Muscle of leg (tissue), 16 donors: Measurements from ENCODE around the gene CFHR3. TPM values are rescaled to one million over a fixed set of nuclear protein-coding genes. Genes with fewer than 3 reads are reported as not detected.
"Not testable (repeated sequence)": the region's sequence is repeated elsewhere in the genome, so short reads cannot be mapped to it uniquely, and the experiment has no call there.

Source experiments
- DNase-seq: peaks from one replicate; pipeline ENCODE4 v3.0.0; 2013
- H3K27ac ChIP-seq: one replicate; pipeline ENCODE4 v1.5.1; 2013; ENCODE audit warnings: mild to moderate bottlenecking, low read length, control low read depth
- H3K27me3 ChIP-seq: one replicate; pipeline ENCODE4 v1.6.1; 2013; ENCODE audit warnings: low read length; ENCODE audit not compliant: control insufficient read depth, insufficient read depth
- H3K36me3 ChIP-seq: one replicate; pipeline ENCODE4 v1.6.1; 2013; ENCODE audit warnings: low read length; ENCODE audit not compliant: control insufficient read depth, insufficient read depth
- H3K4me1 ChIP-seq: one replicate; pipeline ENCODE4 v1.6.1; 2013; ENCODE audit warnings: low read length; ENCODE audit not compliant: control insufficient read depth, insufficient read depth
- H3K4me3 ChIP-seq: one replicate; pipeline ENCODE4 v1.5.1; 2013; ENCODE audit warnings: low read length, control low read depth
- H3K9me3 ChIP-seq: replicated peaks from 2 replicates; pipeline ENCODE4 v1.6.1; 2013; ENCODE audit warnings: low read depth, low read length; ENCODE audit not compliant: control insufficient read depth
- WGBS: methylation state at CpG from one replicate; pipeline ENCODE4 v1.1.5; 2013; ENCODE audit warnings: missing lambda C conversion rate; ENCODE audit not compliant: insufficient coverage; 5-methylcytosine and 5-hydroxymethylcytosine counted together
- long read RNA-seq, 11 donors: transcript quantifications; one replicate each; lab custom pipeline, GENCODE V29; 2026
- polyA plus RNA-seq, 8 donors: library from polyadenylated mRNA; unstranded; fragments of 120-200 nt; gene quantifications; one replicate each; pipeline versions ENCODE4 v1.2.1 to v1.2.3, GENCODE V29; 2013; ENCODE audit warnings: inconsistent platforms in 1 of 8, low replicate concordance in 1 of 8; ENCODE audit not compliant: insufficient read length in 8 of 8, insufficient read depth in 1 of 8
- total RNA-seq: library from RNA; stranded (reverse); fragments of 120-200 nt; gene quantifications from one replicate; pipeline ENCODE4 v1.2.4, GENCODE V29; 2013

CFHR3 gene
- total RNA-seq (1.2 TPM), polyA plus RNA-seq (1 to 10 TPM; 1.6 to 4.3 (median 2.0) TPM)
- long read RNA-seq, donor 1 = 0 reads
- long read RNA-seq, donor 2 = 0 reads
- long read RNA-seq, donor 3 = 0 reads
- long read RNA-seq, donor 4 = 0 reads
- long read RNA-seq, donor 5 = 0 reads
- long read RNA-seq, donor 6 = 0 reads
- long read RNA-seq, donor 7 = 0 reads
- long read RNA-seq, donor 8 = 0 reads
- long read RNA-seq, donor 9 = 0 reads
- long read RNA-seq, donor 10 = 0 reads
- long read RNA-seq, donor 11 = 0 reads

- Histone ChIP-seq H3K4me1 (no peaks in the 10 kb centered on the region), H3K4me3 (no peak within 1 kb of the TSS), H3K9me3 (no peaks in the 10 kb centered on the region), H3K36me3 (no peaks in the 10 kb centered on the region), H3K27ac (peak within 1 kb of the TSS; percentile 47), H3K27me3 (no peaks in the 10 kb centered on the region)
- DNase-seq = peak; percentile 1
Observed at GRCh38 chr1:196774603-196775002, at the start of gene CFHR3. CFHR3 (plus strand) TSS chr1:196774840; CDS start chr1:196774887, 47 bp downstream.

DNA sequence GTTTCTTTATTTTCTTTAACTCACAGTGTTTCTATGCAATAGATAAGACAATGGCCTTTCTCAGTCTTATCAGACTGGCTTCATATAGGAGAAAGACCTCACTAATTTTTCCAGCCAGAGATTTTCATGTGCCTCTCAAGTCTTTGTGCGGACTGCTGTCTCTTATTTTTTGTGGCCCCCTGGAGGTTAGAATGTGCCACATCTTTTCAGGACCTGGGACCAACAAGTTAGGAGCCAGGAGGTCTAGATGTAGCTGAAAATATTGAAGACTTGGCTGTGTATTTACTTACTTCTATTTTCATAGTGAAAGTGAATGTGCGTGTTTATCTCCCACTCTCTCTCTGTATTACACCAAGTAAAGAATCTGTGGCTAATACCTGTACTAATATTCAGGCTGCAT is 42.1 kb upstream of the CFHR3 start:
- no peak for DNase-seq
- H3K36me3 ChIP-seq = peaks cover 9% of the 10 kb centered on the region
- H3K4me3 ChIP-seq = no peak overlapping the region
- H3K9me3 ChIP-seq = no peaks in the 10 kb centered on the region
- H3K27me3 ChIP-seq = no peaks in the 10 kb centered on the region
- WGBS = no CpG with 5 or more reads among the region's 2 CpGs
- no peaks in the 10 kb centered on the region for H3K4me1 ChIP-seq
- no peak overlapping the region for H3K27ac ChIP-seq

DNA sequence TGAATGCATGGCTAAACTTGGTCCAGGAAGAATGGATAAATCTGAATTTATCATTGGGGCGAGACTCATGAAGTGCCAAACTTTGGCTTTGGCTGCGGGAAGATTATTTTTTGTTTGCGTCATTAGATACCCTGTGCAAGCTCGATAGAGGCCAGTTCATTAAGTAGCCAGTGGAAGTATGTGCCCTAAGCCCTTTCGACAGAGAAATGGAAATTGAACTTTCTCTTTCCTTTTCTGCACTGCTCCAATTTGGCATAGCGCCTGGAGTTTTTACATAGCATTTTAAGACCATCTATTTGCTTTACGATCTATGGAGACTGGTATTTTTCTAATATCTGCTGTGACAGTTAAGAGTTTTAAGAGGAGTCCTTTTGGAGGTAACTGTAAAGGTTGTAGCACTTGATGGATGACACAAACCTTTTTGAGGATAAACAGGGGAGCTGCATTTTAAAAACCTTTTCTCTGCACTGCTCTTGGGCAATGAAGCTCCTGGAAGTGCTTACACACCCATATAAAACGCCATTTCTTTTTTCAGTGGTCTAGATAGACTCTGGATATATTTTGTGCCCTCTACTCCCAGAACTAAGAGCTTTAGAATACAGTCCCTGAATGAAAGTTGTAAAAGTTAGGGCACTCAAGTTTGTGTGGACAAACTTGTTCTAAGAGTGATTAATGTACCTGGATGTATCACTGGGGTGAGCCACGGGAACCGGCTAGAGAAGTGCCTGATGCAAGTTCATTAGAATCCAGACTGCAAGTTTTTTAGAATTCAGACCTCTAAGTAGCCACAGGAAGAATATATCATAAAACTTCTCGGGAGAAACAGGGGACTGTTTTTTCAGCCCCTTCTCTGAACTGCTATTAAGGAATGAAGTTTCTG is 41.3 kb upstream of the CFHR3 start:
- 91% methylated on average over 4 of the region's 11 CpGs for WGBS
- peak; percentile 2 for DNase-seq
- H3K27ac ChIP-seq = no peak overlapping the region
- H3K4me3 ChIP-seq = no peak overlapping the region
- peaks cover 2% of the 10 kb centered on the region for H3K9me3 ChIP-seq
- no peaks in the 10 kb centered on the region for H3K27me3 ChIP-seq
- H3K4me1 ChIP-seq = no peaks in the 10 kb centered on the region
- peaks cover 13% of the 10 kb centered on the region for H3K36me3 ChIP-seq

DNA sequence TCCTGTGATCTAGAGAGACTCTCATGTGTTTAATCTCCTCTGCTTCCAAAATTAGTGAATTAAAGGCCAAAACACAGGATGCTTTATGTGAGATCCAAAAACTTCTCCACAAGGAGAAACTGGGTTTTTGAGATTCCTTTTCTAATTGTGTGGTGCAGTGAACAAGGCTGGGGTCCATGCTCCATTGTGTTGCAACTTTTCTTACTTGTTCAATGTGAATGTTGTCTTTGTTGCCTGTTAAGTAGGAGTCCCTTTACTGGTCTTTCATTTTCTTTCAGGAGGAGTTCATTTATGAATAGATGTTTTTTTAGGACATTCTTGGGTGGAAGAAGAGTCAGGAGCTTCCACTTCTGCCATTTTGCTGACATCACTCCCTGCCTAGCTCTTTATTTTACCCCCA is 40.6 kb upstream of the CFHR3 start:
- peaks cover 9% of the 10 kb centered on the region for H3K9me3 ChIP-seq
- H3K27ac ChIP-seq = no peak overlapping the region
- DNase-seq = no peak
- no peaks in the 10 kb centered on the region for H3K4me1 ChIP-seq
- no peak overlapping the region for H3K4me3 ChIP-seq
- no peaks in the 10 kb centered on the region for H3K27me3 ChIP-seq
- H3K36me3 ChIP-seq = peaks cover 20% of the 10 kb centered on the region

DNA sequence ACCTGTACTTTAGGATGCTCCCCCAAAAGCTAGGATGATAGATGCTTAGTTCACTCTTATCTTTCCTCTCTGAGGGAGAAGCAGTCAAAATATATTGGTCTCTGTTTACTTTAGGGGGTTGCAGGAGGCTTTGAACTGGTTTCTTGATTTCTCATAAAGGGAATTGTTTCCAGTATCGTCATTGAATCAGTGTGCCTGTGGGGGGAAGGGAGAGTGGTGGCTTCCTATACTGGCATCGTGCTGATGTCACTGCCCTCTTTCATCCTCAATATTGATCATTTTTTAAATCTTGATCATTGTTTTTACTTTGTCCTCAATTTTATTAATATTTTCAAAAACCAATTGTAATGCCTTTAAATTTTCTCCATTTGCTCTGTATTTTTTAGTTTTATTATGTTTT is 40.2 kb upstream of the CFHR3 start:
- no peak for DNase-seq
- no peak overlapping the region for H3K4me3 ChIP-seq
- peaks cover 25% of the 10 kb centered on the region for H3K36me3 ChIP-seq
- no peaks in the 10 kb centered on the region for H3K27me3 ChIP-seq
- no peaks in the 10 kb centered on the region for H3K4me1 ChIP-seq
- H3K27ac ChIP-seq = no peak overlapping the region
- WGBS = no CpG with 5 or more reads among the region's 2 CpGs
- peaks cover 10% of the 10 kb centered on the region for H3K9me3 ChIP-seq

DNA sequence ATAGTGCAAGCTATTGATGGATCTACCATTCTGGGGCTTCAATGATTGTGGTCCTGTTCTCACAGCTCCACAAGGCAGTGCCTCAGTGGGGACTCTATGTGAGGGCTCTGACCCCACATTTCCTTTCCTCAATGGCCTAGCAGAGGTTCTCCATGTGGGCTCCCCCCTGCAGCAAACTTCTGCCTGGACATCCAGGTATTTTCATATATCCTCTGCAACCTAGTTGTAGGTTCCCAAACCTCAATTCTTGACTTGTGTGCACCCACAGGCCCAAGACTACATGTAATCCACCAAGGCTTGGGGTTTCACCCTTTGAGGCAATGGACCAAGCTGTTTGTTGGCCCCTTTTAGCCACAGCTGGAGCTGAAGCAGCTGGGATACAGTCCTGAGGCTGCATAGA is 35.9 kb upstream of the CFHR3 start:
- H3K4me1 ChIP-seq = no peaks in the 10 kb centered on the region
- peaks cover 34% of the 10 kb centered on the region for H3K36me3 ChIP-seq

GRCh38 chr1:196743244-196743643 is 31.4 kb upstream of the CFHR3 start:
- H3K4me1 ChIP-seq, H3K9me3 ChIP-seq, H3K27me3 ChIP-seq, H3K4me3 ChIP-seq, H3K27ac ChIP-seq: not testable (repeated sequence)
- WGBS = 20% methylated on average over 1 of the region's 6 CpGs
- peaks cover 27% of the 10 kb centered on the region for H3K36me3 ChIP-seq
- peak; percentile 22 for DNase-seq

More for the DNA sequence above, 35.9 kb upstream of the CFHR3 start:
- Histone ChIP-seq H3K9me3 (peaks cover 10% of the 10 kb centered on the region), H3K27ac (no peak overlapping the region), H3K4me3 (no peak overlapping the region), H3K27me3 (no peaks in the 10 kb centered on the region)
- DNase-seq = no peak

GRCh38 chr1:196765019-196765740 is 9.5 kb upstream of the CFHR3 start:
- not testable (repeated sequence) for H3K4me3 ChIP-seq, H3K36me3 ChIP-seq, H3K27me3 ChIP-seq, H3K4me1 ChIP-seq, H3K9me3 ChIP-seq, H3K27ac ChIP-seq
- DNase-seq = peak; percentile 23
- WGBS = no CpG with 5 or more reads among the region's 4 CpGs

- not testable (repeated sequence) for H3K27ac ChIP-seq, H3K4me3 ChIP-seq, H3K9me3 ChIP-seq, H3K27me3 ChIP-seq, DNase-seq, H3K36me3 ChIP-seq, H3K4me1 ChIP-seq
- WGBS = 86% methylated on average over 1 of the region's 4 CpGs
Observed at GRCh38 chr1:196769823-196770222, 4.8 kb upstream of the CFHR3 start.

GRCh38 chr1:196773713-196774112 is 927 bp upstream of the CFHR3 start:
- no peaks in the 10 kb centered on the region for H3K36me3 ChIP-seq
- H3K27me3 ChIP-seq = no peaks in the 10 kb centered on the region
- no peak for DNase-seq
- H3K4me3 ChIP-seq = no peak overlapping the region
- peak overlapping the region; percentile 35 for H3K27ac ChIP-seq
- no peaks in the 10 kb centered on the region for H3K9me3 ChIP-seq
- no peaks in the 10 kb centered on the region for H3K4me1 ChIP-seq
- WGBS = no CpG with 5 or more reads among the region's 1 CpG
